HEK293 (cell line): ENCODE data around the gene HOXB7.

Experiments used
- CTCF ChIA-PET: fragments of 350-600 bp; formaldehyde crosslinking; extraction: SDS; loops from one replicate; lab custom pipeline; 2021; ENCODE audit warnings: antibody characterized with exemption; lab: Yijun Ruan, JAX
- POLR2A ChIA-PET: fragments of 300-600 bp; formaldehyde crosslinking; extraction: SDS; loops from one replicate; lab custom pipeline; 2020; ENCODE audit warnings: antibody characterized with exemption, inconsistent platforms; lab: Yijun Ruan, JAX
- H3K27ac ChIP-seq: fragments of 200-500 bp; sonication (Bioruptor generic); 2 replicates; pipeline ENCODE4 v1.5.1; 2014; ENCODE audit warnings: low read depth, low read length, control low read depth, inconsistent platforms; ENCODE audit errors: extremely low read depth
- H3K36me3 ChIP-seq, 2 experiments: fragments of 200-500 bp in 1 of 2; sonication (Bioruptor generic) in 1 of 2; 1 replicate in 1 of 2; 2 replicates in 1 of 2; pipeline ENCODE4 v1.5.1; 2014 to 2017; ENCODE audit warnings: inconsistent platforms in 2 of 2, low read length in 2 of 2; ENCODE audit not compliant: control insufficient read depth in 2 of 2, insufficient read depth in 1 of 2
- H3K4me1 ChIP-seq: fragments of 200-500 bp; sonication (Bioruptor generic); 2 replicates; pipeline ENCODE4 v1.5.1; 2014; ENCODE audit warnings: mild to moderate bottlenecking, low read length, inconsistent platforms; ENCODE audit not compliant: control insufficient read depth, insufficient read depth
- H3K4me3 ChIP-seq: 2 replicates; pipeline ENCODE4 v1.5.1; 2011; ENCODE audit warnings: low read depth, mild to moderate bottlenecking, control low read depth, low read length, moderate library complexity
- H3K9me3 ChIP-seq: fragments of 200-500 bp; sonication (Bioruptor generic); 2 replicates; pipeline ENCODE4 v1.5.1; 2014; ENCODE audit warnings: low read depth, low read length, inconsistent platforms; ENCODE audit not compliant: control insufficient read depth, insufficient read depth
- BCL11A ChIP-seq: fragments of 450-650 bp; formaldehyde crosslinking; IDR thresholded peaks from 2 replicates; pipeline ENCODE4 v1.5.1; 2016; ENCODE audit warnings: low read depth, missing biosample characterization, missing genetic modification characterization
- EGR2 ChIP-seq: fragments of 450-650 bp; formaldehyde crosslinking; IDR thresholded peaks from 2 replicates; pipeline ENCODE4 v1.5.1; 2016; ENCODE audit warnings: low read depth, missing biosample characterization, missing genetic modification characterization
- MYNN ChIP-seq: fragments of 450-650 bp; formaldehyde crosslinking; IDR thresholded peaks from 2 replicates; pipeline ENCODE4 v1.5.1; 2016; ENCODE audit warnings: missing biosample characterization, missing genetic modification characterization, borderline replicate concordance
- OVOL3 ChIP-seq: fragments of 450-650 bp; formaldehyde crosslinking; IDR thresholded peaks from 2 replicates; pipeline ENCODE4 v1.5.1; 2016; ENCODE audit warnings: missing biosample characterization, missing genetic modification characterization
- PRDM1 ChIP-seq: fragments of 450-650 bp; formaldehyde crosslinking; IDR thresholded peaks from 2 replicates; pipeline ENCODE4; 2016; ENCODE audit warnings: missing biosample characterization, missing genetic modification characterization
- ZBTB11 ChIP-seq: fragments of 450-650 bp; formaldehyde crosslinking; conservative IDR thresholded peaks from 2 replicates; pipeline ENCODE4 v1.5.1; 2016; ENCODE audit warnings: low read depth, missing biosample characterization, missing genetic modification characterization
- ZNF324 ChIP-seq: fragments of 450-650 bp; formaldehyde crosslinking; IDR thresholded peaks from 2 replicates; pipeline ENCODE4 v1.5.1; 2016; ENCODE audit warnings: missing biosample characterization, missing genetic modification characterization
- ZNF48 ChIP-seq: fragments of 450-650 bp; formaldehyde crosslinking; IDR thresholded peaks from 2 replicates; pipeline ENCODE4 v1.5.1; 2016; ENCODE audit warnings: missing biosample characterization, missing genetic modification characterization
- ZNF530 ChIP-seq: fragments of 450-650 bp; formaldehyde crosslinking; IDR thresholded peaks from 2 replicates; pipeline ENCODE4 v1.5.1; 2016; ENCODE audit warnings: low read depth, missing biosample characterization, missing genetic modification characterization
- ZNF544 ChIP-seq: fragments of 450-650 bp; formaldehyde crosslinking; IDR thresholded peaks from 2 replicates; pipeline ENCODE4 v1.5.0; 2017; ENCODE audit warnings: missing biosample characterization, missing genetic modification characterization
- ZNF600 ChIP-seq: fragments of 450-650 bp; formaldehyde crosslinking; IDR thresholded peaks from 2 replicates; pipeline ENCODE4 v1.5.1; 2016; ENCODE audit warnings: missing biosample characterization, missing genetic modification characterization
- ZNF645 ChIP-seq: fragments of 450-650 bp; formaldehyde crosslinking; IDR thresholded peaks from 2 replicates; pipeline ENCODE4; 2016; ENCODE audit warnings: missing biosample characterization, missing genetic modification characterization
- ZNF692 ChIP-seq: fragments of 450-650 bp; formaldehyde crosslinking; IDR thresholded peaks from 2 replicates; pipeline ENCODE4 v1.5.1; 2016; ENCODE audit warnings: missing biosample characterization, missing genetic modification characterization
- ZNF791 ChIP-seq: fragments of 450-650 bp; formaldehyde crosslinking; IDR thresholded peaks from 2 replicates; pipeline ENCODE4 v1.5.1; 2016; ENCODE audit warnings: missing biosample characterization, missing genetic modification characterization
- ZSCAN23 ChIP-seq: fragments of 450-650 bp; formaldehyde crosslinking; IDR thresholded peaks from 2 replicates; pipeline ENCODE4 v1.5.1; 2016; ENCODE audit warnings: missing biosample characterization, missing genetic modification characterization
- ZSCAN30 ChIP-seq: fragments of 450-650 bp; IDR thresholded peaks from 2 replicates; pipeline ENCODE4 v1.5.1; 2018; ENCODE audit warnings: missing biosample characterization, mild to moderate bottlenecking, missing genetic modification characterization, moderate library complexity
- TF ChIP-seq, protein P1 (sequence below): fragments of 450-650 bp; formaldehyde crosslinking; IDR thresholded peaks from 2 replicates; pipeline ENCODE4 v1.5.1; 2017; ENCODE audit warnings: missing biosample characterization, missing genetic modification characterization
- TF ChIP-seq, protein P2 (sequence below): fragments of 450-650 bp; formaldehyde crosslinking; IDR thresholded peaks from 2 replicates; pipeline ENCODE4 v1.5.1; 2016; ENCODE audit warnings: missing biosample characterization, missing genetic modification characterization, borderline replicate concordance

HOXB7 gene

GRCh38 chr17:48593126-48593829, 17.5 kb downstream of the HOXB7 start, which contains the start of gene HOXB5 (continued):
- TF ChIP-seq MYNN (tag by site-specific recombination) (0 out of 2 replicates have a peak, but pooled peaks have one; percentile 16), ZNF324 (no peak), ZNF48 (no peak), ZSCAN23 (no peak)
- TF ChIP-seq, protein P1, sequence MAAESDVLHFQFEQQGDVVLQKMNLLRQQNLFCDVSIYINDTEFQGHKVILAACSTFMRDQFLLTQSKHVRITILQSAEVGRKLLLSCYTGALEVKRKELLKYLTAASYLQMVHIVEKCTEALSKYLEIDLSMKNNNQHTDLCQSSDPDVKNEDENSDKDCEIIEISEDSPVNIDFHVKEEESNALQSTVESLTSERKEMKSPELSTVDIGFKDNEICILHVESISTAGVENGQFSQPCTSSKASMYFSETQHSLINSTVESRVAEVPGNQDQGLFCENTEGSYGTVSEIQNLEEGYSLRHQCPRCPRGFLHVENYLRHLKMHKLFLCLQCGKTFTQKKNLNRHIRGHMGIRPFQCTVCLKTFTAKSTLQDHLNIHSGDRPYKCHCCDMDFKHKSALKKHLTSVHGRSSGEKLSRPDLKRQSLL (tag by site-specific recombination), result peak; percentile 83

DNA sequence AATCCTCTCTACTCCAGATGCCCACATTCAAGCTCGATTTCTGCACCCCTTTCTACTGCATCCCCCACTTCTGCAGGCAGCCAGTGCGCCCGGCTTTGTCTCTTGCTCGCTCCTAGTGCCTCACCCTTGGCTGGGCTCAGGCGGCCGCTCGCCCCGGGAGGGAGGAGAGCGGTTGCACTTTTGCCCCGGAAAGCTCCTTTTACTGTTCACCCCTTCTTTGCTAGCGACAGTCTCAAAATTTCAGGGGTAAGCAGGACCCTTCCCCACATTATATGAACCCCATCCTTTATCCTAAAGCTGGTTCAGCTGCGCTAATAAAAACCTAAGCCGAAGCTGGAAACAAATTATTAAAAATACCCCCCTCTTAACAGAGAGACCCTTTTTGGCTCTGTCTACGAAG, 18.2 kb downstream of the HOXB7 start:
- Histone ChIP-seq H3K27ac (no peak overlapping the region), H3K9me3 (no peaks in the 10 kb centered on the region), H3K36me3 (peaks cover 5 to 48% of the 10 kb centered on the region in 2 experiments; a peak in 2 of 3 replicates), H3K4me3 (no peak overlapping the region), H3K4me1 (peaks cover 33% of the 10 kb centered on the region)
- ChIA-PET CTCF (interaction anchor here (0.5 to 6.0 kb wide), 30 partner anchors 9 to 377 kb away, joined by 3 to 52 read pairs (median 7); no protein-coding TSS in a partner anchor), POLR2A (interaction anchor here (1.0 to 1.6 kb wide), 4 partner anchors 12 to 46 kb away, joined by 3 to 5 read pairs (median 4); partner anchors contain the start of gene HOXB6)
- TF ChIP-seq ZNF791 (tag by site-specific recombination) (no peak), PRDM1 (tag by site-specific recombination) (peak; percentile 13; the same call in 1 of the 2 replicates), ZBTB11 (tag by site-specific recombination) (0 out of 2 replicates have a peak, but pooled peaks have one; percentile 11)

- H3K9me3 ChIP-seq, result no peaks in the 10 kb centered on the region
- CTCF ChIA-PET, result interaction anchor here (0.5 to 6.0 kb wide), 12 partner anchors 86 to 377 kb away, joined by 3 to 52 read pairs (median 10); no protein-coding TSS in a partner anchor
- no peak overlapping the region for H3K27ac ChIP-seq
- H3K4me3 ChIP-seq, result no peak overlapping the region
- POLR2A ChIA-PET, result interaction anchor here (1.0 to 1.6 kb wide), 2 partner anchors 12 to 45 kb away, joined by 4 to 5 read pairs; partner anchors contain the start of gene HOXB6
- H3K4me1 ChIP-seq, result peaks cover 38% of the 10 kb centered on the region
- peaks cover 5 to 43% of the 10 kb centered on the region in 2 experiments; a peak in 2 of 3 replicates for H3K36me3 ChIP-seq
- TF ChIP-seq ZSCAN30 (no peak), OVOL3 (tag by site-specific recombination) (no peak), EGR2 (tag by site-specific recombination) (no peak), BCL11A (tag by site-specific recombination) (no peak), ZNF645 (no peak), ZNF544 (no peak), ZNF692 (tag by site-specific recombination) (no peak), ZBTB11 (tag by site-specific recombination) (peak; percentile 39; the same call in 1 of the 2 replicates), ZNF530 (no peak), ZNF600 (tag by site-specific recombination) (peak; percentile 78)
- TF ChIP-seq, protein P2, sequence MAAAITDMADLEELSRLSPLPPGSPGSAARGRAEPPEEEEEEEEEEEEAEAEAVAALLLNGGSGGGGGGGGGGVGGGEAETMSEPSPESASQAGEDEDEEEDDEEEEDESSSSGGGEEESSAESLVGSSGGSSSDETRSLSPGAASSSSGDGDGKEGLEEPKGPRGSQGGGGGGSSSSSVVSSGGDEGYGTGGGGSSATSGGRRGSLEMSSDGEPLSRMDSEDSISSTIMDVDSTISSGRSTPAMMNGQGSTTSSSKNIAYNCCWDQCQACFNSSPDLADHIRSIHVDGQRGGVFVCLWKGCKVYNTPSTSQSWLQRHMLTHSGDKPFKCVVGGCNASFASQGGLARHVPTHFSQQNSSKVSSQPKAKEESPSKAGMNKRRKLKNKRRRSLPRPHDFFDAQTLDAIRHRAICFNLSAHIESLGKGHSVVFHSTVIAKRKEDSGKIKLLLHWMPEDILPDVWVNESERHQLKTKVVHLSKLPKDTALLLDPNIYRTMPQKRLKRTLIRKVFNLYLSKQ (tag by site-specific recombination), result no peak
Measured at GRCh38 chr17:48592057-48592514, 18.7 kb downstream of the HOXB7 start.
